NCI-H2227 treated with DMSO at 0.1 percent for 48 hours (cell line): ENCODE measurements around the gene CYB5RL.
"Not testable (repeated sequence)": the region's sequence is repeated elsewhere in the genome, so short reads cannot be mapped to it uniquely, and the experiment has no call there.

ENCODE experiments used
- DNase-seq: peaks from one replicate; lab custom pipeline; 2025; lab: John Stamatoyannopoulos, UW

CYB5RL gene

GRCh38 chr1:54225986-54226559 lies 26.2 kb upstream of the CYB5RL start:
- DNase-seq, result no peak

GRCh38 chr1:54225378-54225777 lies 25.5 kb upstream of the CYB5RL start:
- DNase-seq, result no peak

DNA sequence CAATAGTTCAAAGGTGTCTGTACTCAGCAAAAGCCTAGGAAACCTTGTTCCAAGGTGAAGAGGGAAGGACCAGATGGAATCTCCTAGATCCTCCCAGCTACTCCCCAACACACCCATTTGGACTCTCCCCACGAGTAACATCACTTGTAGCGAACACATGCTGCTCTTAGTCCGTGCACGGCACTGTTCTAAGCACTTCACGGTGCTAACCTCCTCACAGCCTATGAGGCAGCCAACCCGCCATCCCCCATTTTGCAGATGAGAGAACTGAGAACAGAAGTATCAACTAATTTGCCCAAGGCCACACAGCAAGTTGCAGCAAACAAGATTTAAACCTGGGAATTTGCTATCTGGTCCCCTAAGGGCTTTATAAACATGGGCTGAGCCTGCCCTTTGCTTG lies 24.4 kb upstream of the CYB5RL start:
- DNase-seq, result no peak

DNA sequence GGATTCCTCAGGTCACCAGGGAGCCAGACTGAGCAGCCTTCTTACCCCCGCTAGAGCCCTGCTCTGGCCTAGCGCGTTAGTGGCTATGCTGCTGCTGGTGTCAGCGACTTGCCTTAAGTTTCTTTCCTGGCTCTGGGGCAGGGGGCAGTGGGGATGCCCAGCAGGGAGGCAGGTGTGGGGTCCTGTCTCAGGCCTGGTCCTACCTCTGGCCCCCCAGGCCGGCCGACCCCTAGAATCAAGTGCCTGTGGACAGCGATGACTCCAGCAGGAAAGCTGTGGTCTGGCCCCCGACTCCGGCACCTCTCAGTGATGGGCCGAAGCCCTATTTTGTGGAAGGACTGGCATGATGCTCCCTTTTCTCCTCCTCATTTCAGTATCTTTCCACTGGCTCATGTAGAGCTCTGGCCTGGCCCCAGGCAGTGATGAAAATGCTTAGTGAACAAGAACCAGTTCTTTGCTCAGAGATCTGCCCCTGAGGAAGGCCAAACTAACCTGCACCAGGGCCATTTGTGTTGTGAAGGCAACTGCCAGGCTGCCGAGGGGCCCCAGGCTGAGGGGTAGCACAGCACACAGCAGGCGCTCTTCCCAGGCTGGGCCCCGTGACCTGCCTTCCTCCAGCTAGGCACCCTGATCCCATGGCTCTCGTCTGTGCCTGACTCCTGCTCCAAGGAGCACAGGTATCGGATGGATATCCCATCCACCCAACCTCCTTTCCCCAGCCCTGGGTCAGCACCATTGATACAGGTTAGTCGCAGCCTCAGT lies 23.8 kb upstream of the CYB5RL start:
- no peak for DNase-seq

- no peak for DNase-seq
These were observed 22.9 kb upstream of the CYB5RL start for GRCh38 chr1:54222711-54223110.

- DNase-seq, result no peak
These were observed 22.1 kb upstream of the CYB5RL start for GRCh38 chr1:54221867-54222484.

GRCh38 chr1:54221113-54221834 lies 21.4 kb upstream of the CYB5RL start:
- DNase-seq, result no peak

DNA sequence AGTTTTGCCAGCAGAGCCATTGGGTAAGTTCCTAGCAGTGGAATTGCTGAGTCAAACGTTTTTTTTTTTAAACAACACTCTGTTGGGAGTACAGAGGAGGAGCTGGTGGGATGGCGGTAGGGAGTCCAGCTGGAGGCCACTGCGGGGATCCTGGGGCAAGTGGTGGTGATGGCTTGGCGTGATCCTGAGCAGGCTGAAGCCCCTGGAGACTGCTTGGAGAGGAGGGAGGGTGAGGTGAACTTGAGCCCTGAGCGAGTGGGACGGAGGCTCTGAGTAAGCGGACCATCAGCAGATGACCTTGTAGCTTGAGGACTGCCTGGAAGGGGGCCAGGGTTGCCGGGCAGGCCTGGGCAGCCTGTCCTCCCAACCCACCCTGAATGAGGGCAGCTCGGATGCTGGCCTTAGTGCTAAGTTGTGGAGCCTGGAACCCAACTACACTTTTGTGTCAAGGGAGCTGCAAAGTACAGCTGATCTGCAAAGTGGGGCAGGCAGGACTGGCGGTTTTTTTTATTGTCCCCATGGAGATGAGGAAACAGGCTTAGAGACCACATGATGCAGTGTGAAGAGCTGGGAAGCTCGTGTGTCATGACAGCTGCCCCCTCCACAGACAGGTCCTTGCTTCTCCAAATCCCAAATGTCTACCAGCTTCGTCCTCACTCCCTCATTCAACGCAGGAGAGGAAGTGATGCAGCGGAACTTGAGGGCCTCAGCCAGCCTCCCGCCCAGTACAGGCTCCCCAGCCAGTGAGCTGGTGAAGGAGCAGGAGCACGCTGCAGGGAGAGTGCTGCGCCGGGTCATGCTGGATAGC lies 20.4 kb upstream of the CYB5RL start:
- DNase-seq, result no peak

DNA sequence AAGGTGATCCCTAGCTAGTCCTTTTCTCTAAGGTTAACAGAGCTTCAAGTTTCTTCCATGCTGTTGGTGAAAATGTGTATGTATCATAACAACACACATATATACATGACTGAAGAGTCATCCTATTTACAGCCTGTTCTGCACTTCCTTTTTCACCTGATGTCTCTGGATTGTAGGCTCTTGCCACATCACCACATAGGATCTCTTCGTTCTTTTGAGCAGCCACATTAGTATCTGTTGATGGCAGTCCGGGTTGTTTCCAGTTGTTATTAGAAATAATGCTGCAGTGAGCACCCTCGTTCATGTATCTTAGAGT lies 19.8 kb upstream of the CYB5RL start:
- no peak for DNase-seq

DNA sequence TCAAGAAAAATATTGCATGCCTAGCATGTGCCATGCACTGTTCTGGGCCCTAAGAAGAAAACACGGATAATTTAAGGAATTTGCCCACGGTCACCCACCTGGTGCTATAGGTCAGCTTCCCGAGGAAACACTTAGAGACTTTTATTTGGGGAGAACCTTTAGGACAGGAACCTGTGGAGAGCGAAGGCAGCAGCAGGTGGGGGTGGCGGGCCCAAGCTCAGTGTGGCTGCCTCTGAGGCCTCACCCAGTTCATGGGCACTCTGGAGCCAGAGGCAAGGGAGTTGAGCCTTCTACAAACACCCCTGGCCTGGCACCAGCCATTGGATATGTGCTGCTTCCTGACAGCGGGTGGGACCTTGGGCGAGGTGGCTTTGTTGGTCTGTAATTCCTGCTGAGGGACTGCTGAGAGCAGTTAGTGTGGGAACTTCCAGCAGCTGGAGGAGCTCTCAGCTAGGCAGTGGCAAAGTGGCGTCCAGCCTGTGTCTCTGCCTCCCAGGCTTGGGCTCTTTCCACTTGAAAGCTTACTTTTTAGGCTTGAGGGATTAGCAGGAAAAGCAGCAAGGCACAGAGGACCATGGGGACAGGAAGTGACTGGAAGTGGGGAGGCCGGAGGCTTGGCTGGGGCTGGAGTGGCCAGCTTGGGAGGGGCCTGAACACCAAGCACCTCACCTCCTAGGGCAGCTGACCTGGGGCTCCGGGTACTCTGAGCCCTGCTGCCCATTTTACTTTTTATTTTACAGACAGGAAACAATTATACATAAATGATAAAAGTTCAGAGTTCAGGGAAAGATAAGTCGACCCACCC lies 19.3 kb upstream of the CYB5RL start:
- no peak for DNase-seq

DNA sequence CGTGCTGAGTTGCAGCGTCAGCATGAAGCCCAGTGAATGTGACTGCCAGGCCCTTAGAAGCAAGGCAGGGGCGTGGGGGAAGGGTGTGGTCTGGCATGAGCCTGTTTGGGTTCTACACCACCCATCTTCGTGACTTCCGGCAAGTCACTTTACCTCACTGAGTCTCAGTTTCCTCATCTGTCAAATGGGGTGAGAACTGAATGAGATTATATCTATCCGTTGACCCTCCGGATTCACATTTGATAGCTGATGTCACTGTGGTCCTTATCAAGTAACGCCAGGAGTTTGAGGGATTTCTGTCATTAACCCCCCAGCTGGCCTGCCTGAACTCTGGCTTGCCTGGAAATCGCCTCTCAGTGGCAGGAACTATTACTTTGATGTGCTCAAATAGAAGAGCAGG lies 15.7 kb upstream of the CYB5RL start:
- no peak for DNase-seq

DNA sequence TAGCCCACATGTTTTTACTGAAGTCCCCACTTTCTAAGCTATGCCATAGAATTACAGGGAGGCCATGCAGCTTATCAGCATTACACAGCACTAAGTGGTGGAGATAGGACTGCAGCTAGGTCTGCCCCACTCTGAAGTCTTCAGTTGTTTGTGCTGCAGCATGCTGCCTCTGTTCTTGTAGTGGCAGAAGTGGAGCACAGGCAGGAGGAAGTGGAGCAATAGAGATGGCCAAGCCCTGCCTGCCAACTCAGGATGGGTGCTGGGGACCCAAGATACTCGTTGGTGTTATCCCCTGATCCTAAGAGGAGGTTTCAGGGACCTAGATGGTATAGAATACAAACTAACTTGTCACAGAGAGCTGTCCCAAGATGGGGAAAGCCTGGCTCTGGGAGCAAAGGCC lies 13.0 kb upstream of the CYB5RL start:
- DNase-seq, result no peak

GRCh38 chr1:54207896-54208295 lies 8.1 kb upstream of the CYB5RL start:
- DNase-seq, result not testable (repeated sequence)

GRCh38 chr1:54207287-54207686 lies 7.5 kb upstream of the CYB5RL start:
- DNase-seq, result no peak

DNA sequence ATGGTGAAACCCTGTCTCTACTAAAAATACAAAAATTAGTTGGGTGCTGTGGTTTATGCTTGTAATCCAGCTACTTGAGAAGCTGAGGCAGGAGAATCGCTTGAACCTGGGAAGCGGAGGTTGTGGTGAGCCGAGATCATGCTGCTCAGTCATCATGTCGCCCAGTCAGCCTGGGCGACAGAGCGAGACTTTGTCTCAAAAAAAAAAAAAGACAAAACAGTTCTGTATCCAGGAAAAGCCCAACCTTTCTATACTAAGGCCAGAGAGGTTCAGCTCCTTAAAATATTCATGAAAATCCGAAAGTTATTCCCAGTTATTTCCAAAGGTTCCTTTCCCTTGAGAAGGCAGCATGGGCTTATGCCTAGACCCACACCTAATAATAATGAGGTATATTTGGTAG lies 4.4 kb upstream of the CYB5RL start:
- no peak for DNase-seq

DNA sequence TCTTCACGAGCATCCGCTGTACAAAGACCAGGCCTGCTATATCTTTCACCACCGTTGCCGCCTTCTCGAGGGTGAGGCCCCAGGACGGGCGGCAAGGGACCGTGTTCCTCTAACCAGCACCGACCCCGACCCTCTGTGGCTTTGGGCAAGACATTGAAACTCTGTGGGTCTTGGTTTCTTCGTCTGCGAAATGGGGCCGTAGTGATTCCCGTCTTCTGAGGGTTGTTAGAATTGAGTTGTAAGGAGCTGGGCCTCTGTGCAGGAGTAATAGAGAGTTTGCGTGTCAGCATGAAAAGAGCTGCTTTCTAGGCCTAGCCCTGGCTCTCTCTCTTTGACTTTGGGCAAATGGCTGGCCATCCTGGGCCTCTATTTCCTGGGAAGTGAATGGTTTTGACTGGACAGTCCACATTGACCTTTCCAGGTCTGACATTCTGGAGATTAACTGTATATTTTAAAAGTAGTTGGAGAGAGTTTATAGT lies 728 bp upstream of the CYB5RL start:
- DNase-seq, result no peak

- no peak for DNase-seq
These were observed 572 bp downstream of the CYB5RL start for GRCh38 chr1:54199151-54199764.

DNA sequence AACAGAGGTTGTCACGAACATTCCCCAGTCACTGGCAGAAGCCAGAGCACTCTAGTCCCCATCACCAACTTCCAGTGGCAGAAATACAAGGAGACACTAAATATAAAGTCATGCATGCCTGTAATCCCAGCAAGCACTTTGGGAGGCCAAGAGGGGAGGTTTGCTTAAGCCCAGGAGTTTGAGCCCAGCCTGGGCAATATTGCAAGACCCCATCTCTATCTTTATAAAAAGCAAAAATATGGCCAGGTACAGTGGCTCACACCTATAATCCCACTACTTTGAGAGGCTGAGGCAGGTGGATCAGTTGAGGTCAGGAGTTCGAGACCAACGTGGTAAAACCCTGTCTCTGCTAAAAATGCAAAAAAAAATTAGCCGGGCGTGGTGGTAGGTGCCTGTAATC lies 6.4 kb downstream of the CYB5RL start:
- DNase-seq, result no peak

GRCh38 chr1:54191525-54191924 lies 8.3 kb downstream of the CYB5RL start:
- no peak for DNase-seq

GRCh38 chr1:54190526-54190925 lies 9.3 kb downstream of the CYB5RL start:
- DNase-seq, result no peak

- no peak for DNase-seq
These were observed 11.5 kb downstream of the CYB5RL start for GRCh38 chr1:54188291-54188690.
